ENCODE measurements around the gene CYRIA. TPM values are rescaled to one million over a fixed set of nuclear protein-coding genes. Genes with fewer than 3 reads are reported as not detected.

CYRIA gene
- 1 to 10 TPM in 3 of 4 donors, under 1 TPM in 1; 0.45 to 2.8 (median 2.3) TPM for polyA plus RNA-seq
- long read RNA-seq, donor 1, result 0 reads
- long read RNA-seq, donor 2, full-length matches to known transcripts, result 1 of 1 reads
- long read RNA-seq, donor 2, partial matches to known transcripts, result 0 of 1 reads
- long read RNA-seq, donor 2, other reads (novel, unspliced or antisense), result 0 of 1 reads
- long read RNA-seq, donor 3, result 0 reads
- long read RNA-seq, donor 4, result 0 reads
- long read RNA-seq, donor 5, result 0 reads
- long read RNA-seq, donor 6, full-length matches to known transcripts, result 1 of 1 reads
- long read RNA-seq, donor 6, partial matches to known transcripts, result 0 of 1 reads
- long read RNA-seq, donor 6, other reads (novel, unspliced or antisense), result 0 of 1 reads
- long read RNA-seq, donor 7, result 0 reads
- long read RNA-seq, donor 8, result 0 reads
- long read RNA-seq, donor 9, result 0 reads
- long read RNA-seq, donor 10, full-length matches to known transcripts, result 2 of 2 reads
- long read RNA-seq, donor 10, partial matches to known transcripts, result 0 of 2 reads
- long read RNA-seq, donor 10, other reads (novel, unspliced or antisense), result 0 of 2 reads

DNA sequence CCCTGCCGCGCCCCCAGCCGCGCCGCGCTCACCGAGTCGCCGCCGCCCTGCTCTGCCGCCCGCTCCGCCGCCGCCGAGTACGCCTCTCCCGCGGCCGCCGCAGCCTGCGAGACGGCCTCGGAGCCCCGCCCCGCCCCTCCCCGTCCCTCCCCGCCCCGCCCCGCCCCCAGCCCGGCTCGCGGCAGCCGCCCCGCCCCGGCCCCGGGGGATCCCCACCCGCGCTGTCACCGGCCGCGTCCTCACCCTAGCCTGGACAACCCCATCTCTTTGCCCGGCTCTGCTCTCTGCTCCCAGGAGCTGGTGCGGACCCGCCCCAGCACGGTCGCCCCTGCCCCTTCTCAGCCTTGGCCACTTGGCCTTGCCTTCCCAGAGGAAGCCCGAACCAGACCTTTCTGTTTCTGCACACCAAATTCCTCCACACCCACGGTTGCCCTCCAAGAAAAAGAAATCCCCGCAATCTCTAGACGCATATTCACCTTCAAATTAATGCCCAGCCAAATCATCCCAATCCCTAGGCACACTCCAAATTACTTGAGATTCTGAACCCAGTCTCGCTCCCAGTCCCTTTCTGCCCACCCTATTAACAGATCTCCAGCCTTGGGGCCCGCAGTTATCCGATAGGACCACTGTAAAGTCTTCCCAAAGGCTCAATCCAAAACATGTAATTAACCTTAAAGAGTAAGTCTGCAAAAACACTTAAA lies at the start of gene CYRIA:
CYRIA (minus strand) TSS at position 87 of the 701 bp plus-strand sequence. CDS start 77,715 bp downstream, outside the sequence.
- peaks cover 0 to 45% (median 4%) of the 10 kb centered on the region in 3 donors for H3K27me3 ChIP-seq (ENCODE audit: control insufficient read depth in 3 of 3, insufficient read depth in 3 of 3, low read length in 3 of 3)
- 5 to 14% (median 9%) methylated on average over 16 to 54 of the region's 54 CpGs for WGBS, 3 donors
- H3K27ac ChIP-seq (ENCODE audit: low read depth in 1 of 3, low read length in 2 of 3), result peak within 1 kb of the TSS; percentile 2 to 89 (median 19)
- FAIRE-seq (no peak), DNase-seq (peak; percentile 37 to 57)
- peaks cover 0 to 11% (median 5%) of the 10 kb centered on the region in 3 donors for H3K4me1 ChIP-seq (ENCODE audit: control insufficient read depth in 3 of 3, insufficient read depth in 2 of 3, low read depth in 1 of 3, low read length in 2 of 3)
- H3K9me3 ChIP-seq (ENCODE audit: control insufficient read depth in 2 of 2, insufficient read depth in 1 of 2, low read depth in 1 of 2, low read length in 1 of 2), result no peaks in the 10 kb centered on the region
- peak within 1 kb of the TSS; percentile 29 to 63 (median 53) for H3K4me3 ChIP-seq (ENCODE audit: low read depth in 1 of 3, low read length in 3 of 3)
- H3K36me3 ChIP-seq (ENCODE audit: control insufficient read depth in 3 of 3, insufficient read depth in 2 of 3, low read depth in 1 of 3, low read length in 3 of 3), result no peaks in the 10 kb centered on the region

DNA sequence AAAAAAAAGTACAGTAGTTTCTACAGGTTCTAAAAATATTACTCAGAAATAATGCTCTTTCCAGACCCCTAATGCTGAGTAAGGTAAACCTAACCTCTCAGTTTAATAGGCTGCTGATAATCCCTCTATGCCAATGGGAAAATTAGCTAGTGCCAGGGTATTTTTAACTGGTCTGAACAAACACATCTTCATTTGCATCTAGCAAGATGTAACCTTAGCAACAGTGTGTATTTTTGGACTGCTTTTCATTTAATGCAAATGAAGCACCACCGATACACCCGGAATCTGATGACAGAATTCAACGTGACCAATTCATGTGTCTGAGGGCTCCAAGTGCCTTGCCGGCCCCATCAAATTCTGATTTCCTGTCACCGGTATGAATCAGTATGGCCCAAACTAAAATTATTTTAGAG lies 47.4 kb upstream of the CYRIA start:
- no peaks in the 10 kb centered on the region for H3K36me3 ChIP-seq (ENCODE audit: control insufficient read depth in 3 of 3, insufficient read depth in 2 of 3, low read depth in 1 of 3, low read length in 3 of 3)
- 68 to 85% (median 69%) methylated on average over 5 of the region's 5 CpGs for WGBS, 3 donors
- no peaks in the 10 kb centered on the region for H3K27me3 ChIP-seq (ENCODE audit: control insufficient read depth in 3 of 3, insufficient read depth in 3 of 3, low read length in 3 of 3)
- DNase-seq, result no peak
- H3K27ac ChIP-seq (ENCODE audit: low read depth in 1 of 3, low read length in 2 of 3), result no peak overlapping the region
- H3K4me1 ChIP-seq (ENCODE audit: control insufficient read depth in 3 of 3, insufficient read depth in 2 of 3, low read depth in 1 of 3, low read length in 2 of 3), result no peaks in the 10 kb centered on the region
- H3K9me3 ChIP-seq (ENCODE audit: control insufficient read depth in 2 of 2, insufficient read depth in 1 of 2, low read depth in 1 of 2, low read length in 1 of 2), result no peaks in the 10 kb centered on the region
- no peak overlapping the region for H3K4me3 ChIP-seq (ENCODE audit: low read depth in 1 of 3, low read length in 3 of 3)
- FAIRE-seq, result no peak

DNA sequence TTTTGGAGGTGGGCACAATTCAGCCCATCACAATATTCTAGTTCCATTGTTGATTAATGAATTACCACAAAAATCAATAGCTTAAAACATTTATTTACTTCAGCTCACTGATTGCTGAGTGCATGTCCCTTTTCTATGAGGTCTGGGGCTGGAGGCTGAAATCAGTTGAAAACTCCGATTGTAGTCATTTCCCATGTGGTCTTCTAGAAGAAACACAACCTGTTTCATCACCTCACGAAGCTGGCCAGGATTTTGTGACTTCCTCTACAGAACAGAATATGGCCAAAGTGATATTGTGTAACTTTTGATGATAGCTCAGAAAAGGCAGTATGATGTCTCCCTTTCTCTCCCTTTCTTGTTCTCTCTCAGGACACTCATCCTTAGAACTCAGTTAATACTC lies 44.1 kb upstream of the CYRIA start:
- DNase-seq (no peak), FAIRE-seq (no peak)
- no peaks in the 10 kb centered on the region for H3K27me3 ChIP-seq (ENCODE audit: control insufficient read depth in 3 of 3, insufficient read depth in 3 of 3, low read length in 3 of 3)
- no peak overlapping the region for H3K4me3 ChIP-seq (ENCODE audit: low read depth in 1 of 3, low read length in 3 of 3)
- H3K36me3 ChIP-seq (ENCODE audit: control insufficient read depth in 3 of 3, insufficient read depth in 2 of 3, low read depth in 1 of 3, low read length in 3 of 3), result no peaks in the 10 kb centered on the region
- no peaks in the 10 kb centered on the region for H3K9me3 ChIP-seq (ENCODE audit: control insufficient read depth in 2 of 2, insufficient read depth in 1 of 2, low read depth in 1 of 2, low read length in 1 of 2)
- no peak overlapping the region for H3K27ac ChIP-seq (ENCODE audit: low read depth in 1 of 3, low read length in 2 of 3)
- WGBS, 3 donors, result 33 to 59% (median 44%) methylated on average over 2 of the region's 2 CpGs
- no peaks in the 10 kb centered on the region for H3K4me1 ChIP-seq (ENCODE audit: control insufficient read depth in 3 of 3, insufficient read depth in 2 of 3, low read depth in 1 of 3, low read length in 2 of 3)

DNA sequence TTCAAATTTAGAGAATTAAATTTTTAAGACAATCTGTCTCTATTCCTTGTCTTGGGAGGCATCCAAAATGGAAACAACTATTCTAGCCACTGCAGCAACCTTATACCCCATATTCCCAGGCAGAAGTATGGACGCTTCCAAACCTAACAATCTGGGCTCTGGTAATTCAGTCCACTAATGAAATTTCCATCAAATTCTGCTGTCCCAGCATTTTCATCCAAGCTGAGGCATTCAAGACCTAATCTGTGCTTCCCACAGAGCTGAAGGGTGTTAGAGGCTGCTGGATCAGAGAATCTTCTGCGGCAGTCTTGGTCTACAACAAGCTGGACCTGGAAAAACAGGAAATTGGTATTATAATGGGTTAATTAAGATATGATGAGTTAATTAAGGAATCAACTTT lies 42.5 kb upstream of the CYRIA start:
- Histone ChIP-seq H3K4me3 (ENCODE audit: low read depth in 1 of 3, low read length in 3 of 3) (no peak overlapping the region), H3K4me1 (ENCODE audit: control insufficient read depth in 3 of 3, insufficient read depth in 2 of 3, low read depth in 1 of 3, low read length in 2 of 3) (no peaks in the 10 kb centered on the region), H3K36me3 (ENCODE audit: control insufficient read depth in 3 of 3, insufficient read depth in 2 of 3, low read depth in 1 of 3, low read length in 3 of 3) (no peaks in the 10 kb centered on the region), H3K27ac (ENCODE audit: low read depth in 1 of 3, low read length in 2 of 3) (no peak overlapping the region), H3K27me3 (ENCODE audit: control insufficient read depth in 3 of 3, insufficient read depth in 3 of 3, low read length in 3 of 3) (no peaks in the 10 kb centered on the region), H3K9me3 (ENCODE audit: control insufficient read depth in 2 of 2, insufficient read depth in 1 of 2, low read depth in 1 of 2, low read length in 1 of 2) (no peaks in the 10 kb centered on the region)
- 91 to 96% (median 92%) methylated on average over 2 of the region's 2 CpGs for WGBS, 3 donors
- FAIRE-seq, result no peak
- no peak for DNase-seq

DNA sequence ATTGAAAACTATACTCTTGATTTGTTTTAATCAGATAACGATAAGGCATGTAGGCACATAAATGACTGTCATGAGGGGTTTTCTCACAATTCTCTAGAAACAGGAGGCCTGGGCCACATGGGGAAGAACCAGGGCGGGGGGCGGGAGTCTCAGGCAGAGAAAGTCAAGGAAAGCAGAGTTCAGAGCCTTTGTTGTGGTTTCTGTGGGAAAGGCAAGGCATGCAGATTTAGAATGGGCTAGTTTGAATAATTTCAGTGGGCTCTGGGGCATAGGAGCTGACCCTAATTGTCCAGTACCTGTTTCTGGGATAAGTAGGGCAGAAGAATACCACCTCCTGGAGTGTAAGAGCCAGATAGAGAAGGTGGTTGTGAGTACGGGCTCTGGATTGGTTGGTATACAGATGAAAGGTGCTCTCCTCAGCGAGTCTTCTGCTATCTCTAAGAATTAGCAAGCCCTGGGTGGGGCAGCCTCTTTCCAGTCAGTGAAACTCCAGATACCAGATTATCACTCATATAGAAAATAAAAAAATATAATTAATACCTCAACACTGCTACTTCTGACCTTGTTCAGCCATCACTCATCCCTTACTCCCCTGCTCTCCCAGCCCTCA lies 41.5 kb upstream of the CYRIA start:
- Histone ChIP-seq H3K4me1 (ENCODE audit: control insufficient read depth in 3 of 3, insufficient read depth in 2 of 3, low read depth in 1 of 3, low read length in 2 of 3) (no peaks in the 10 kb centered on the region), H3K4me3 (ENCODE audit: low read depth in 1 of 3, low read length in 3 of 3) (no peak overlapping the region), H3K9me3 (ENCODE audit: control insufficient read depth in 2 of 2, insufficient read depth in 1 of 2, low read depth in 1 of 2, low read length in 1 of 2) (no peaks in the 10 kb centered on the region), H3K27me3 (ENCODE audit: control insufficient read depth in 3 of 3, insufficient read depth in 3 of 3, low read length in 3 of 3) (no peaks in the 10 kb centered on the region), H3K36me3 (ENCODE audit: control insufficient read depth in 3 of 3, insufficient read depth in 2 of 3, low read depth in 1 of 3, low read length in 3 of 3) (no peaks in the 10 kb centered on the region), H3K27ac (ENCODE audit: low read depth in 1 of 3, low read length in 2 of 3) (no peak overlapping the region)
- no peak for FAIRE-seq
- DNase-seq, result no peak
- 64 to 74% (median 70%) methylated on average over 5 of the region's 5 CpGs for WGBS, 3 donors

GRCh38 chr2:16700551-16701259 lies 35.1 kb upstream of the CYRIA start:
- WGBS, 3 donors, result 36 to 58% (median 48%) methylated on average over 11 of the region's 11 CpGs
- FAIRE-seq, result no peak

DNA sequence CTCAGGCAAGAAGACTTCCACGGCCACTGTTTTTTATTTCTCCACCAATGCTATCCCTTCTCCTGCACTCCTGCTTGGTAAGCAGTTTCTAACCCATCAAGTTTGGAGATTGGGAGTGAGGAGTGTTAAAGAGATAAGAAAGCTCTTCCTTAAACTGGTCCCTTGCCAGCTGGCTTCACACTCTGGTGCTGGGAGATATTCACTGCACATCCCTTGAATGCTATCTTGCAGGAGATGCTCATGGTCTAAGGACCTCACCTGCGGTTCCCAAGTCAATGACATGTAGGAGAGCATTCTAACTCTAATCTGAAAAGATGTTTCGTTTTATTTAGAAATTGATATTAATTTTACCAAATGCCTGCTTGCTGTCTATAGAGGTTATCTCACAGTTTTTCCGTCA lies 28.2 kb upstream of the CYRIA start:
- WGBS, 3 donors, result 75 to 87% (median 80%) methylated on average over 4 of the region's 4 CpGs
- Histone ChIP-seq H3K27ac (ENCODE audit: low read depth in 1 of 3, low read length in 2 of 3) (no peak overlapping the region), H3K4me1 (ENCODE audit: control insufficient read depth in 3 of 3, insufficient read depth in 2 of 3, low read depth in 1 of 3, low read length in 2 of 3) (no peaks in the 10 kb centered on the region), H3K9me3 (ENCODE audit: control insufficient read depth in 2 of 2, insufficient read depth in 1 of 2, low read depth in 1 of 2, low read length in 1 of 2) (no peaks in the 10 kb centered on the region), H3K4me3 (ENCODE audit: low read depth in 1 of 3, low read length in 3 of 3) (no peak overlapping the region), H3K27me3 (ENCODE audit: control insufficient read depth in 3 of 3, insufficient read depth in 3 of 3, low read length in 3 of 3) (no peaks in the 10 kb centered on the region), H3K36me3 (ENCODE audit: control insufficient read depth in 3 of 3, insufficient read depth in 2 of 3, low read depth in 1 of 3, low read length in 3 of 3) (no peaks in the 10 kb centered on the region)
- FAIRE-seq (no peak), DNase-seq (no peak)

More at GRCh38 chr2:16700551-16701259, 35.1 kb upstream of the CYRIA start:
- H3K27me3 ChIP-seq (ENCODE audit: control insufficient read depth in 3 of 3, insufficient read depth in 3 of 3, low read length in 3 of 3), result no peaks in the 10 kb centered on the region
- DNase-seq, result no peak
- no peaks in the 10 kb centered on the region for H3K9me3 ChIP-seq (ENCODE audit: control insufficient read depth in 2 of 2, insufficient read depth in 1 of 2, low read depth in 1 of 2, low read length in 1 of 2)
- H3K4me3 ChIP-seq (ENCODE audit: low read depth in 1 of 3, low read length in 3 of 3), result no peak overlapping the region
- no peaks in the 10 kb centered on the region for H3K4me1 ChIP-seq (ENCODE audit: control insufficient read depth in 3 of 3, insufficient read depth in 2 of 3, low read depth in 1 of 3, low read length in 2 of 3)
- no peaks in the 10 kb centered on the region for H3K36me3 ChIP-seq (ENCODE audit: control insufficient read depth in 3 of 3, insufficient read depth in 2 of 3, low read depth in 1 of 3, low read length in 3 of 3)
- H3K27ac ChIP-seq (ENCODE audit: low read depth in 1 of 3, low read length in 2 of 3), result no peak overlapping the region

GRCh38 chr2:16691261-16691660 lies 25.6 kb upstream of the CYRIA start:
- Histone ChIP-seq H3K27me3 (ENCODE audit: control insufficient read depth in 3 of 3, insufficient read depth in 3 of 3, low read length in 3 of 3) (no peaks in the 10 kb centered on the region), H3K9me3 (ENCODE audit: control insufficient read depth in 2 of 2, insufficient read depth in 1 of 2, low read depth in 1 of 2, low read length in 1 of 2) (no peaks in the 10 kb centered on the region), H3K36me3 (ENCODE audit: control insufficient read depth in 3 of 3, insufficient read depth in 2 of 3, low read depth in 1 of 3, low read length in 3 of 3) (no peaks in the 10 kb centered on the region), H3K4me3 (ENCODE audit: low read depth in 1 of 3, low read length in 3 of 3) (no peak overlapping the region), H3K27ac (ENCODE audit: low read depth in 1 of 3, low read length in 2 of 3) (no peak overlapping the region), H3K4me1 (ENCODE audit: control insufficient read depth in 3 of 3, insufficient read depth in 2 of 3, low read depth in 1 of 3, low read length in 2 of 3) (no peaks in the 10 kb centered on the region)
- no peak for FAIRE-seq
- no peak for DNase-seq
- 74 to 79% (median 78%) methylated on average over 7 of the region's 7 CpGs for WGBS, 3 donors

Measured in small intestine (tissue), 16 donors.